Heart left ventricle (tissue), 16 donors: ENCODE data around the gene NPR1. TPM values are rescaled to one million over a fixed set of nuclear protein-coding genes. Genes with fewer than 3 reads are reported as not detected.

Experiments used
- ATAC-seq, 4 donors: fragments of 200-7000 bp; cut with Tn5 transposase; one replicate each; pipeline ENCODE4 v1.9.1; 2020 to 2022; ENCODE audit warnings: moderate library complexity in 4 of 4, mild to moderate bottlenecking in 3 of 4, moderate number of reproducible peaks in 1 of 4
- DNase-seq, 5 donors: peaks; one replicate each; pipeline ENCODE4 v3.0.0-alpha.2; 2020
- H3K27ac ChIP-seq, 12 donors: fragments of 200-600 bp; sonication (generic) in 4 of 12; one replicate each; pipeline versions ENCODE4 v1.5.0 to v1.8.0; 2016 to 2022; ENCODE audit warnings: mild to moderate bottlenecking in 2 of 12
- H3K27me3 ChIP-seq, 9 donors: fragments of 200-600 bp; sonication (generic) in 2 of 9; one replicate each; pipeline versions ENCODE4 v1.5.1 to v1.8.0; 2016 to 2022; ENCODE audit warnings: mild to moderate bottlenecking in 3 of 9
- H3K36me3 ChIP-seq, 9 donors: fragments of 200-600 bp; sonication (generic) in 2 of 9; one replicate each; pipeline versions ENCODE4 v1.5.0 to v1.8.0; 2018 to 2022; ENCODE audit warnings: mild to moderate bottlenecking in 2 of 9
- H3K4me1 ChIP-seq, 12 donors: fragments of 200-600 bp; sonication (generic) in 4 of 12; one replicate each; pipeline versions ENCODE4 v1.5.0 to v1.8.0; 2016 to 2022; ENCODE audit warnings: mild to moderate bottlenecking in 3 of 12
- H3K4me3 ChIP-seq, 12 donors: fragments of 200-600 bp; sonication (generic) in 4 of 12; one replicate each; pipeline versions ENCODE4 v1.5.0 to v1.8.0; 2017 to 2022; ENCODE audit warnings: mild to moderate bottlenecking in 9 of 12, moderate library complexity in 4 of 12
- H3K9me3 ChIP-seq, 12 donors: fragments of 200-600 bp; sonication (generic) in 4 of 12; one replicate each; pipeline versions ENCODE4 v1.5.0 to v1.8.0; 2016 to 2022; ENCODE audit warnings: mild to moderate bottlenecking in 1 of 12
- CTCF ChIP-seq, 12 donors: fragments of 200-600 bp; sonication (generic) in 4 of 12; IDR thresholded peaks; one replicate each; pipeline versions ENCODE4 v1.5.0 to v1.8.0; 2018 to 2022; ENCODE audit warnings: antibody characterized with exemption in 12 of 12, mild to moderate bottlenecking in 5 of 12
- POLR2A ChIP-seq, 2 donors: fragments of 450-650 bp; IDR thresholded peaks; one replicate each; pipeline ENCODE4 v1.6.1; 2017; ENCODE audit warnings: antibody characterized with exemption in 2 of 2, mild to moderate bottlenecking in 2 of 2, moderate library complexity in 2 of 2
- WGBS, 4 donors: extraction: QIAGEN DNeasy Blood & Tissue Kit in 2 of 4; methylation state at CpG; one replicate each; pipeline versions ENCODE4 v1.1.5 to v1.1.7; 2013 to 2018; 5-methylcytosine and 5-hydroxymethylcytosine counted together
- intact Hi-C, 10 donors: fragments of 100-400 bp; cut with DNase I; formaldehyde crosslinking; loops; one replicate each; pipeline versions ENCODE4 v1.11.1 to v1.14.2; 2022
- polyA plus RNA-seq, 2 donors: library from polyadenylated mRNA; stranded (reverse); fragments of 200-250 nt; gene quantifications; one replicate each; pipeline ENCODE4 v1.2.3, GENCODE V29; 2013
- total RNA-seq, 9 donors: library from RNA; depleted of rRNA in 2 of 9; stranded (reverse); fragments of >200 nt in 2 of 9; fragmentation: NEBNext Ultra II Directional in 3 of 9; extraction: Animal tissue kit (Norgen Biotek cat#: 25700) in 3 of 9; gene quantifications; one replicate each; pipeline versions ENCODE4 v1.1.0 to v1.2.4, GENCODE V29; 2016 to 2023
- donor health status: ischemic (EF 13 %, LVEDD 7.1; RV severe dilation, severe dysfunction).
- donor health status: healthy with polysubstance abuse.
- donor health status: DM: no; HTN: yes; CAD: no.
- donor health status: DM: no; HTN: no; CAD: no.
- donor health status: ischemic (EF 25% LVEDD 6.9; RV normal size, moderate dysfunction).
- donor health status: ischemic (EF 25% LVEDD 5.7; RV mildly dilated, moderate dysfunction).
- donor health status: healthy.
- donor health status: DM: yes; HTN: yes; CAD: no.
- donor health status: ischemic (EF 35%, LVEDD 5.7; RV mildly dilated, moderate dysfunction).
- donor health status: nonischemic (EF 11% LVEDD 7.7; RV severe dilation, severe dysfunction).
- donor health status: DM: yes; HTN: yes; CAD: no.
- donor health status: PGD.
- donor health status: ischemic (EF 29% LVEDD 5.4; RV normal size, mild dysfunction).
- donor health status: nonischemic (EF 23%, LVEDD 6.1; RV moderate dilation, normal function).

Gene NPR1
- total and polyA plus RNA-seq, 11 donors: 7.1 to 26.9 (median 12.2) TPM

GRCh38 chr1:153643816-153644215, 34.7 kb upstream of the NPR1 start:
- H3K27ac ChIP-seq: peak overlapping the region in 9 of 12 donors; percentile 9 to 61 (median 36)
- no peaks in the 10 kb centered on the region for H3K27me3 ChIP-seq
- no peak for TF ChIP-seq CTCF (IDR thresholded peaks at IDR 0.05)
- no peak for TF ChIP-seq POLR2A (IDR thresholded peaks at IDR 0.05)
- no peaks in the 10 kb centered on the region for H3K9me3 ChIP-seq
- intact Hi-C loops: no loop called here
- peaks cover 4 to 62% (median 49%) of the 10 kb centered on the region in 12 donors for H3K4me1 ChIP-seq
- peaks cover 0 to 88% (median 80%) of the 10 kb centered on the region in 9 donors for H3K36me3 ChIP-seq
- ATAC-seq: no peak
- DNase-seq: no peak
- no peak overlapping the region for H3K4me3 ChIP-seq

GRCh38 chr1:153646672-153647345, 31.7 kb upstream of the NPR1 start:
- TF ChIP-seq POLR2A (IDR thresholded peaks at IDR 0.05) (no peak), CTCF (IDR thresholded peaks at IDR 0.05) (no peak)
- Histone ChIP-seq H3K9me3 (no peaks in the 10 kb centered on the region), H3K4me1 (peaks cover 0 to 52% (median 29%) of the 10 kb centered on the region in 12 donors), H3K27ac (peak overlapping the region in 4 of 12 donors; percentile 11 to 77 (median 23)), H3K4me3 (no peak overlapping the region), H3K36me3 (peaks cover 0 to 58% (median 50%) of the 10 kb centered on the region in 9 donors), H3K27me3 (no peaks in the 10 kb centered on the region)
- ATAC-seq: peak in 3 of 4 donors; percentile 2 to 18 (median 2)
- 84 to 88% (median 85%) methylated on average over 5 of the region's 5 CpGs for WGBS, 4 donors
- no peak for DNase-seq
- intact Hi-C loops: no loop called here

- WGBS, 4 donors: 48 to 66% (median 53%) methylated on average over 2 of the region's 2 CpGs
- Histone ChIP-seq H3K27ac (peak overlapping the region in 5 of 12 donors; percentile 8 to 77 (median 22)), H3K9me3 (no peaks in the 10 kb centered on the region), H3K4me1 (peaks cover 0 to 53% (median 25%) of the 10 kb centered on the region in 12 donors), H3K4me3 (no peak overlapping the region), H3K27me3 (no peaks in the 10 kb centered on the region), H3K36me3 (peaks cover 0 to 52% (median 45%) of the 10 kb centered on the region in 9 donors)
- no peak for DNase-seq
- ATAC-seq: peak in 3 of 4 donors; percentile 9 to 29 (median 17)
- TF ChIP-seq CTCF (IDR thresholded peaks at IDR 0.05) (no peak), POLR2A (IDR thresholded peaks at IDR 0.05) (no peak)
- intact Hi-C loops: no loop called here
Measured at GRCh38 chr1:153647346-153647714, 31.2 kb upstream of the NPR1 start.

DNA sequence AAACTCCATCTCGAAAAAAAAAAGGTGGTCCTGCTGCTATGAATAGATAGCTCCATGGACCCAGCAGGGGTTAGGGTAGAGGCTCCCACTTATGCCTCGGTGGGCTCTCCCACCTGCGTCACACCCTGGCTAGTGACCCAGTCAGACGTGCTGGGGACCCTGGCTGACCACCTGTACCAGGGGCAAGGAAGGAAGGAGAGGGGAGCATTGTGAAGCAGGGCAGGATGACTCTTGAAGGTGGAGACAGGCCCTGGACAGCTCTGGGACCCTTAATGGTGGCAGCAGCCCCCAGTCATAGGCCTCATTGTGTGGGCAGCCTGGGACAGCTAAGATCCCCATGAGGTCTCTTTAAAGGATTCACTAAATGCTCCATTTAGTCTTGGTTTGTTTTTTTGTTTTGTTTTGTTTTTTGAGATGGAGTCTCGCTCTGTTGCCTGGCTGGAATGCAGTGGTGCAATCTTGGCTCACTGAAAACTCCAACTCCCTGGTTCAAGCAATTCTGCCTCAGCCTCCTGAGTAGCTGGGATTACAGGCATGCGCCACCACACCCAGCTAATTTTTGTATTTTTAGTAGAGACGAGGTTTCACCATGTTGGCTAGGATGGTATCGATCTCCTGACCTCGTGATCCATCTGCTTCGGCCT, 30.4 kb upstream of the NPR1 start:
- no peaks in the 10 kb centered on the region for H3K9me3 ChIP-seq
- peak overlapping the region in 2 of 12 donors; percentile 17 to 77 for H3K27ac ChIP-seq
- peaks cover 0 to 45% (median 37%) of the 10 kb centered on the region in 9 donors for H3K36me3 ChIP-seq
- no peak for TF ChIP-seq CTCF (IDR thresholded peaks at IDR 0.05)
- no peak for TF ChIP-seq POLR2A (IDR thresholded peaks at IDR 0.05)
- DNase-seq (no peak), ATAC-seq (peak in 2 of 4 donors; percentile 11 to 19)
- no peaks in the 10 kb centered on the region for H3K27me3 ChIP-seq
- no peak overlapping the region for H3K4me3 ChIP-seq
- intact Hi-C loops: no loop called here
- 79 to 88% (median 83%) methylated on average over 10 of the region's 10 CpGs for WGBS, 4 donors
- peaks cover 0 to 56% (median 22%) of the 10 kb centered on the region in 12 donors for H3K4me1 ChIP-seq
